H1 (cell line): Measurements from ENCODE around the gene MYH10. TPM values are rescaled to one million over a fixed set of nuclear protein-coding genes. Genes with fewer than 3 reads are reported as not detected.
"Not testable (repeated sequence)": the region's sequence is repeated elsewhere in the genome, so short reads cannot be mapped to it uniquely, and the experiment has no call there.

ENCODE experiments used
- CTCF ChIA-PET: fragments of 300-600 bp; sonication (Branson Sonifier 250); formaldehyde crosslinking; loops from one replicate; lab custom pipeline; 2021; ENCODE audit not compliant: partially characterized antibody; lab: Charles Lee
- POLR2A ChIA-PET: fragments of 300-600 bp; sonication (Branson Sonifier 250); formaldehyde crosslinking; loops from one replicate; lab custom pipeline; 2021; ENCODE audit warnings: inconsistent platforms; ENCODE audit not compliant: partially characterized antibody; lab: Charles Lee
- DNase-seq, 2 experiments: peaks; one replicate each; pipeline versions ENCODE4 v3.0.0 to v3.0.0-alpha.2; 2010 to 2022; ENCODE audit warnings: low spot score in 2 of 2, low read depth in 1 of 2, mixed read lengths in 1 of 2
- FAIRE-seq: peaks from 2 replicates; lab custom pipeline; 2011; peaks lifted over from hg19 to GRCh38; lab: Jason Lieb, UNC
- H2AFZ ChIP-seq: 2 replicates; pipeline ENCODE4 v1.8.1; 2012; ENCODE audit warnings: low read length, inconsistent platforms
- H2AK5ac ChIP-seq: 2 replicates; pipeline ENCODE4 v1.6.1; 2013; ENCODE audit warnings: low read depth, low read length
- H2BK120ac ChIP-seq: replicated peaks from 2 replicates; pipeline ENCODE3; 2013; ENCODE audit warnings: low read depth, low read length, inconsistent platforms
- H2BK12ac ChIP-seq: 2 replicates; pipeline ENCODE4 v1.6.1; 2013; ENCODE audit warnings: low read depth, low read length
- H2BK15ac ChIP-seq: 2 replicates; pipeline ENCODE4 v1.6.1; 2013; ENCODE audit warnings: low read length
- H2BK20ac ChIP-seq: 2 replicates; pipeline ENCODE4 v1.6.1; 2013; ENCODE audit warnings: low read length
- H2BK5ac ChIP-seq: 2 replicates; pipeline ENCODE4 v1.6.1; 2013; ENCODE audit warnings: low read depth, low read length
- H3K14ac ChIP-seq: 2 replicates; pipeline ENCODE4 v1.6.1; 2013; ENCODE audit warnings: inconsistent platforms; ENCODE audit not compliant: insufficient read length
- H3K18ac ChIP-seq: 2 replicates; pipeline ENCODE4 v1.6.1; 2013; ENCODE audit warnings: low read length; ENCODE audit errors: extremely low read depth
- H3K23ac ChIP-seq: 2 replicates; pipeline ENCODE4 v1.6.1; 2013; ENCODE audit warnings: inconsistent platforms; ENCODE audit not compliant: insufficient read length
- H3K23me2 ChIP-seq: 2 replicates; pipeline ENCODE4 v1.6.1; 2013; ENCODE audit warnings: low read depth, low read length
- H3K27ac ChIP-seq: 2 replicates; pipeline ENCODE4 v1.6.1; 2011; ENCODE audit warnings: low read depth, low read length, inconsistent platforms
- H3K27me3 ChIP-seq, 4 experiments: replicated peaks in 1 of 4; 1 replicate in 1 of 4; 2 replicates in 3 of 4; pipeline versions ENCODE4 v1.6.1 to v1.8.1; 2011 to 2013; ENCODE audit warnings: low read length in 3 of 4, mild to moderate bottlenecking in 3 of 4, inconsistent platforms in 2 of 4, mixed read lengths in 2 of 4, moderate library complexity in 1 of 4; ENCODE audit not compliant: control insufficient read depth in 3 of 4, insufficient read depth in 3 of 4; ENCODE audit errors: extremely low read depth in 1 of 4
- H3K36me3 ChIP-seq, 4 experiments: 2 replicates each; pipeline versions ENCODE4 v1.6.1 to v1.8.1; 2011 to 2013; ENCODE audit warnings: mild to moderate bottlenecking in 4 of 4, low read length in 3 of 4, moderate library complexity in 2 of 4, control low read depth in 1 of 4, inconsistent platforms in 1 of 4; ENCODE audit not compliant: insufficient read depth in 4 of 4, control insufficient read depth in 2 of 4
- H3K4ac ChIP-seq: replicated peaks from 2 replicates; pipeline ENCODE3; 2013; ENCODE audit warnings: low read length, low read depth, mixed read lengths, inconsistent platforms; ENCODE audit not compliant: insufficient read length
- H3K4me1 ChIP-seq, 4 experiments: replicated peaks in 1 of 4; 1 replicate in 1 of 4; 2 replicates in 3 of 4; pipeline versions ENCODE4 v1.6.1 to v1.8.1; 2011 to 2013; ENCODE audit warnings: low read length in 3 of 4, inconsistent platforms in 2 of 4, mixed read lengths in 1 of 4; ENCODE audit not compliant: insufficient read depth in 4 of 4, control insufficient read depth in 3 of 4
- H3K4me2 ChIP-seq, 2 experiments: 2 replicates each; pipeline versions ENCODE4 v1.6.1 to v1.8.1; 2011 to 2013; ENCODE audit warnings: low read depth in 2 of 2, low read length in 2 of 2, control low read depth in 1 of 2, inconsistent platforms in 1 of 2, mild to moderate bottlenecking in 1 of 2; ENCODE audit not compliant: insufficient read depth in 1 of 2
- H3K4me3 ChIP-seq, 4 experiments: fragments of 200-600, 300-600 bp in 1 of 4; sonication (generic), shearing (Covaris generic), sonication (Bioruptor Twin) in 1 of 4; 2 replicates each; pipeline versions ENCODE4 v1.5.1 to v1.8.1; 2011 to 2016; ENCODE audit warnings: low read length in 4 of 4, low read depth in 3 of 4, control low read depth in 2 of 4, inconsistent platforms in 2 of 4, mild to moderate bottlenecking in 2 of 4, mixed read lengths in 1 of 4, moderate library complexity in 1 of 4; ENCODE audit not compliant: insufficient read depth in 2 of 4; ENCODE audit errors: extremely low read depth in 1 of 4
- H3K56ac ChIP-seq: replicated peaks from 2 replicates; pipeline ENCODE3; 2013; ENCODE audit warnings: low read depth, mild to moderate bottlenecking, mixed read lengths, low read length, inconsistent platforms; ENCODE audit not compliant: insufficient read length
- H3K79me1 ChIP-seq: 2 replicates; pipeline ENCODE4 v1.6.1; 2013; ENCODE audit warnings: low read depth, low read length, control low read depth
- H3K79me2 ChIP-seq, 2 experiments: 2 replicates each; pipeline versions ENCODE4 v1.6.1 to v1.8.1; 2012 to 2013; ENCODE audit warnings: low read length in 2 of 2, mild to moderate bottlenecking in 2 of 2, inconsistent platforms in 1 of 2; ENCODE audit not compliant: insufficient read depth in 2 of 2, control insufficient read depth in 1 of 2
- H3K9ac ChIP-seq, 4 experiments: replicated peaks in 1 of 4; 1 replicate in 1 of 4; 2 replicates in 3 of 4; pipeline versions ENCODE4 v1.6.1 to v1.8.1; 2011 to 2013; ENCODE audit warnings: low read depth in 3 of 4, low read length in 3 of 4, control low read depth in 2 of 4, mild to moderate bottlenecking in 2 of 4, moderate library complexity in 2 of 4, inconsistent platforms in 1 of 4; ENCODE audit errors: extremely low read depth in 1 of 4
- H3K9me3 ChIP-seq, 2 experiments: 2 replicates each; pipeline versions ENCODE4 v1.6.1 to v1.8.1; 2012 to 2013; ENCODE audit warnings: mild to moderate bottlenecking in 2 of 2, moderate library complexity in 2 of 2, control low read depth in 1 of 2, inconsistent platforms in 1 of 2, low read depth in 1 of 2, low read length in 1 of 2, mixed read lengths in 1 of 2; ENCODE audit not compliant: insufficient read depth in 2 of 2
- H4K20me1 ChIP-seq, 2 experiments: replicated peaks in 1 of 2; 2 replicates each; pipeline versions ENCODE3 to v1.8.1; 2011 to 2013; ENCODE audit warnings: inconsistent platforms in 2 of 2, low read length in 2 of 2, mild to moderate bottlenecking in 1 of 2; ENCODE audit not compliant: insufficient read depth in 2 of 2, control insufficient read depth in 1 of 2
- H4K5ac ChIP-seq: 2 replicates; pipeline ENCODE4 v1.6.1; 2013; ENCODE audit warnings: low read length, low read depth, mixed read lengths, inconsistent platforms; ENCODE audit not compliant: insufficient read length
- H4K8ac ChIP-seq: 2 replicates; pipeline ENCODE4 v1.8.0; 2013; ENCODE audit warnings: mild to moderate bottlenecking, moderate library complexity, low read length, inconsistent platforms; ENCODE audit not compliant: insufficient read depth; ENCODE audit errors: extremely low read depth
- H4K91ac ChIP-seq: replicated peaks from 2 replicates; pipeline ENCODE3; 2013; ENCODE audit warnings: low read length, mixed read lengths, inconsistent platforms; ENCODE audit not compliant: insufficient read length
- CBX8 ChIP-seq: fragments of 300-800, 300-1000 bp; sonication (generic); IDR thresholded peaks from 2 replicates; pipeline ENCODE4 v1.7.1; 2016; ENCODE audit warnings: low read depth, low read length, borderline replicate concordance
- RAD21 ChIP-seq, 2 experiments: IDR thresholded peaks in 1 of 2; conservative IDR thresholded peaks in 1 of 2; 2 replicates each; pipeline ENCODE4 v1.6.1; 2011; ENCODE audit warnings: low read depth in 2 of 2, low read length in 2 of 2, improper control_type of control experiment in 1 of 2, inconsistent platforms in 1 of 2, mild to moderate bottlenecking in 1 of 2, moderate library complexity in 1 of 2
- SAP30 ChIP-seq: fragments of 300-600 bp; sonication (generic); IDR thresholded peaks from 2 replicates; pipeline ENCODE4 v1.7.1; 2012; ENCODE audit warnings: low read length, moderate library complexity, mild to moderate bottlenecking, inconsistent platforms; ENCODE audit not compliant: insufficient read depth, insufficient replicate concordance
- polyA plus RNA-seq, 7 experiments: library from polyadenylated mRNA; depleted of rRNA in 3 of 7; stranded (reverse) in 5 of 7; unstranded in 2 of 7; fragments of >200 nt in 5 of 7; fragments of 200-250 nt in 2 of 7; gene quantifications; 1 replicate in 5 of 7; 2 replicates in 1 of 7; 4 replicates in 1 of 7; pipeline versions ENCODE4 v1.2.1 to v1.2.3, GENCODE V29; 2011 to 2013; ENCODE audit warnings: missing spikeins in 2 of 7, mixed read lengths in 2 of 7
- total RNA-seq: library from RNA; stranded (reverse); fragmentation: NEBNext Ultra II Directional; extraction: Animal tissue kit (Norgen Biotek cat#: 25700); gene quantifications from 2 replicates; pipeline ENCODE4 v1.2.1, GENCODE V29; 2021

Gene MYH10
- total and polyA plus RNA-seq, 2 of the 8 experiments (the other 6 are each of a cell fraction or from before 2014, with no cell fraction given), result 64.1 to 289 TPM

DNA sequence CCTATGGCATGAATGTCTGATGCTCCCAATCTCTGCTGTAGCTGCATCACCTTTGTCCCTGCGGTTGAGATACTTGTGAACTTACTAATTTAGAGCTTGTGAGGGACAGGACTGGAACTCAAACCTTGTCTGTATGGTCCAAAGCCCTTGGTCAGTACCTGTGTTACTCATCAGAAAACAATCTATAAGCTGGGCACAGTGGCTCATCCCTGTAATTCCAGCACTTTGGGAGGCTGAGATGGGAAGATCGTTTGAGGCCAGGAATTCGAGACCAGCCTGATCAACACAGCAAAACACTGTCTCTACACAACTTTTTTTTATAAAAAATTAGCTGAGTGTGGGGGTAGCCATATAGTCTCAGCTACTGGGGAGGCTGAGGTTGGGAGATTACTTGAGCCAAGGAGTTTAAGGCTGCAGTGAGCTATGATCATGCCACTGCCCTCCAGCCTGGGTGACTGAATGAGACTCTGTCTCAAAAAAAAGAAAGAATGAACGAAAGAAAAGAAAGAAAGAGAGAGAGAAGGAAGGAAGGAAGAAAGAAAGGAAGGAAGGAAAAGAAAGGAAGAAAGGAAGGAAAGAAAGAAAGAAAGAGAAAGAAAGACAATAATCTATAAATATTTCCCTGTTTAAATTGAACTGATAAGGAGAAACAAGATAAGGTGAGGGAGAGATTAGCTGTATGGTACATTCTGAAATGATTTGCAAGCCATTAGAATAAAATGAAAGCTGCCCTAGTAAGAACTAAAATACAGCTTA, 31.7 kb upstream of the MYH10 start (continued):
- TF ChIP-seq CBX8 (no peak), SAP30 (no peak), RAD21 (IDR thresholded peaks at IDR 0.05 in 1 of 2, conservative IDR thresholded peaks at IDR 0.05 in 1 of 2; ENCODE audit: low read depth in 2 of 2, low read length in 2 of 2) (no peak)
- TF ChIP-seq, all 59 proteins: peak for 0

- POLR2A ChIA-PET, result interaction anchor here (1.9 kb wide), 1 partner anchor 12 kb away, joined by 4 read pairs; no protein-coding TSS in a partner anchor
- H3K4me3 ChIP-seq, result not testable (repeated sequence)
- CTCF ChIA-PET, result interaction anchor here (0.9 to 1.0 kb wide), 2 partner anchors 13 to 570 kb away, joined by 3 read pairs; no protein-coding TSS in a partner anchor
Measured at GRCh38 chr17:8660709-8661108, 30.2 kb upstream of the MYH10 start.

More at GRCh38 chr17:8660709-8661108, 30.2 kb upstream of the MYH10 start:
- not testable (repeated sequence) for H4K91ac ChIP-seq, H3K14ac ChIP-seq, H2BK15ac ChIP-seq, DNase-seq, H3K79me1 ChIP-seq, H3K4ac ChIP-seq, H3K23ac ChIP-seq, H4K5ac ChIP-seq, H2AFZ ChIP-seq, H3K27me3 ChIP-seq, H2BK120ac ChIP-seq, H3K36me3 ChIP-seq, H3K27ac ChIP-seq, H3K4me2 ChIP-seq, H3K4me1 ChIP-seq, H4K20me1 ChIP-seq, H3K9me3 ChIP-seq, FAIRE-seq, H4K8ac ChIP-seq, H3K23me2 ChIP-seq, H2BK12ac ChIP-seq, H3K79me2 ChIP-seq, H2BK20ac ChIP-seq, H3K18ac ChIP-seq, H3K56ac ChIP-seq, H3K9ac ChIP-seq, H2AK5ac ChIP-seq, H2BK5ac ChIP-seq
